ENCODE data around the gene PNKP.

PNKP gene

DNA sequence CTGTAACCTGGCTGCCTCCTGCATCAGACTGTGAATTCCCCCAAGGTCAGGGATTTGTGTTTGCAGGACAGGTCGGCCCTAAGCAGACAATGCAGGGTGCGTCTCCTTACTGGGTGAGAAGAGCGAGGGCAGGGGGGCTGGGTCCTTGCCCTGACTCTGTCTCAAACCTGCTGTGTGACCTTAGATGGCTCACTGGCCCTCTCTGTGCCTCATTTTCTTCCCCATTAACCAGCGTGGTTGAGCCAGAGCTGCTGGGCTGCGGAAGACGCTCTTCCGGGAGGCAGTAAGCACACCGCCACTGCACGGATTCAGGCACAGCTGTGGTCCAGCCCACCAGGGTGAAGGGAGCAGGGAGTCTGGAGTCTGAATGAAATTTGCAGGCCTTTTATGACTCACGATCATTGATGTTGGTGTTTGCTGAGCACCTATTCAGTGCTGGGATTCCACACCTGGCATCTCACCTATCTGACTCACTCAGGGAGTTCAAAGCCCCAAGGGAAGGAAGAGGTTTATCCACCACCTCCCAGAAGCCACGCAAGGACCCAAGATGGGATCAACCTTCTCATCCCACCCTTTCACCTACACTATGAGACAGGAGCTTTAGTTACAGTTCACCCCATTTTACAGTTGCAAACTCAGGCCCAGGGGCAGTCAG, 7.3 kb upstream of the PNKP start:
- DNase-seq = no peak

DNA sequence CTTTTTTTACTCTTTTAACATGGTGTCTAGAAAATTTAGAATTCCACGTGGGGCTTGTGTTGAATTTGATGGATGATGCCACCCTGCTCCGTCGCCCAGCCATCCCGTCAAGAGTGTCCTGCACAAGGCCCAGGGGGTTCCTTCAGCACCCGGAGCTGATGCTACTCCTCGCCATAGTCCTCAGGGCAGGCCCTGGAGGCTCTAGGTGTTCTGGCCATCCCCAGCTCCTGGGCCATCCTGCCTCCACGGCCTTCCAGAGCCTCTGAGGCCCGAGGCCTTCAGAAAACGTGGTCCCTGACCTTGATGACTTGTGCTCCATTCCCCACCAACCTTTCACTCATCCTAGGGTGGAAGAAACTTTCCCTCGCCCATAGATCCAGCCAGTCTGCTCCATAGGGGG, 6.5 kb upstream of the PNKP start:
- DNase-seq = no peak

DNA sequence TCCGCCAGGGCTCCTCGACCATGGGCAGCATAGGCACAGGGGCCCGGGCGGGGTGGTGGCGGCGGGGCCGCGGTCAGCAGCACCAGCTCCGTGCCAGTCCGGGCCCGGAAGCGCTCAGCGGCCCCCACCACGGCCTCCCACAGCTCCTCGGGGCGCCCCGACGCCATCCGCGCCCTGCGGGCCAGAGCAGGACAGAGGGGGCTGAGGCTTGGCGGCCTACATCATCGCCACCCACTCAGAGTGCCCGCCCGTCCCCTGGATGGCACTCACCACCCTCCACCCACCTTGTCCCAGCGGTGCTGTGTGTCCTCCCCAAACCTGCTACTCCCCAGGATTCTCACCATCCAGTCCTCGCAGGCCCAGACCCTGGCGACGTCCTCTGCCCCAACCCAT, 5.7 kb upstream of the PNKP start:
- DNase-seq = no peak

DNA sequence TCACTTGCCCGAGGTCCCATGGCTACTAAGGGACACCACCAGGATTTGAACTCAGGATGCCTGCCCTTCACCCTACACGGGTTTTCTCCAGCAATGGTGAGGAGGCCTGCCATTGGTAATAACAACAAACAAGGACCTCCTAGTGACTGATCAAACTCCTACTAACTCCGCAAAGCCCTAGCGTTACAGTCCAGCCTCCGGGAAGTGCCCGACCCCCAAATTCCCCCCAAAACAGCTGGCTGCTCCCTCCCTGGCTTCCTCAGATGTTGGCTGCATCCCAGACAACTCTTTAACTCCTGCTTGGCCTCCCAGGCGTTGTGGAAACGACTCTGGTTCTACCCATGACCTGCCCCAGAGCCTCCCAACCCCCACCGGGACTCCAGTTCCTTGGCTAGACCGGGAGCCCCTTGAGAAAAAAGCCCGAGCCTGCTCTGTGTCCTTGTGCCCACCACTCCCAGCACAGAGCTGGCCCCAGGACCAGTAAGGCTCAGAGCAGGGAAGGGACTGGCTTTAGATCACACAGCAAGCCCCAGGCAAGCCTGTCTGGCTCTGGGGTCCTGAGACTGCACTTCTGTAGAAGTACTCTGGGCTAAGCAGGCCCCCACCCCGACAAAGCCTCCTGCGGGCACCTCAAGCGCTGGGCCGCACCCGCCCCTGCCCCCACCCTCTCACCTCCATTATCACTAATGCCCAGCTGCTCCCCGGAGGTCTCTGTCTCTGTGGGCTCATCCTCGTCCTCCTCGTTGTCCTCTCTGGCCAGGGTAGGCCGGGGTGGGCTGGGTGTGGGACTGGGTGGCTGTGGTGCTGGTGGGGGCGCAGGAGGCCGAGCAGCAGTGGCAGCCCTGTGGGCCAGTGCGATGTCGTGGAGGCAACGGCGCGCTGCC, 5.1 kb upstream of the PNKP start:
- DNase-seq = no peak

DNA sequence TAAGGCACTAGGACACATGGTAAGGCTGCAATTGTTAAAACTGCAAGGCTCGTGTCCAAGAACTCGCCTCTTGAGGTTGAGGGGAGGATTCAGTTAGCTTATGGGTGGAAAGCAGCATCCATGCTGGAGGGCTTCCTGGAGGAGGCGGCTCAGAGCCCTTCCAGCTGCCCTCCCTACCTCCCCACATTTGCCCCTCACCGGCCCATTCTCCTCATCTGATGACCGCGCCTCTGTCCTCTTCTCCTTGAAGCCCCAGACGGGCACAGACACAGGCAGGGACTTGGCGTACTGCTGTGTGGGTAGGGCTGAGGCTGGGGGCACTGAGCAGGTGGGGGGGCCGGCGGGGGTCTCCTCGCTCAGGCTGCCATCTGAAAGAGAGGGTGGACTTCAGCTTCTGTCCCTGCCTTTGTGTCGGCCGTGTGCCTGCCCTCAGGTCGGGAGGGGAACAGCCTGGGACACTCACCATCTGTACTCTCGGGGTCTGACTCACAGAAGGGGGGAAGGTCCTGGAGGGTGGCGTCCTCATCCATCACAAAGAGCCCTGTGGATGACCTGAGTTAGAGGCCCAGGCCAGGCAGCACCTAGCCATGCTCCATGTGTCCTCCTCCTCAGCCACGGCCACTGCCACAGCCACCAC, 4.1 kb upstream of the PNKP start:
- DNase-seq = no peak

DNA sequence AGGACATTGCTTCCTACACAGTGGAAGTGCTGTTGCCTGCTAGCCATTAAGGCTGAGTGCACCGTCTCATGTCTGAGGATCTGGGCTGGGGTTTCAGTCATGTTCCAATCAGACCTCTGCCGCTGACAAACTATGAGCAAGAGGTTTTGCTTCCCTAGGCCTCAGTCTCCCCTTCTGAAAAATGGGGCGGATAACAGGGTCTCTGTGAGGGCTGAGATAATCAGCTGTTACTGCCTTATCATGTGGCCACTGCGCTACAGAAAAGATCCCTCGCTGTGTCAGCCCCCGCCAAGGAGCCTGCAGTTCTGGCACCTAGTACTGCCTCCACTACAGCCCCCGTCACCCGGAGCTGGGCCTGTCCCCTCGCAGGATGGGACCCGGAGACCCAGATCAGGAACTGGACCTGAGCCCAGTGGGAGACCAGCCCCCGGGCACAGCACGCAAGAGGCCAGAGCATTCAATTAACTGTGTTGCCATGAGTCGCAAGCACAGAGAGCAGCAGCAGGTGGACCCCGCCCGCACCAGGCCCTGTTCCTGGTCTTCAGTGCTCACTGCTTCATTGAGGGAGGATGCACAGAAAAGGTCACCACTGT, 3.0 kb upstream of the PNKP start:
- no peak for DNase-seq

DNA sequence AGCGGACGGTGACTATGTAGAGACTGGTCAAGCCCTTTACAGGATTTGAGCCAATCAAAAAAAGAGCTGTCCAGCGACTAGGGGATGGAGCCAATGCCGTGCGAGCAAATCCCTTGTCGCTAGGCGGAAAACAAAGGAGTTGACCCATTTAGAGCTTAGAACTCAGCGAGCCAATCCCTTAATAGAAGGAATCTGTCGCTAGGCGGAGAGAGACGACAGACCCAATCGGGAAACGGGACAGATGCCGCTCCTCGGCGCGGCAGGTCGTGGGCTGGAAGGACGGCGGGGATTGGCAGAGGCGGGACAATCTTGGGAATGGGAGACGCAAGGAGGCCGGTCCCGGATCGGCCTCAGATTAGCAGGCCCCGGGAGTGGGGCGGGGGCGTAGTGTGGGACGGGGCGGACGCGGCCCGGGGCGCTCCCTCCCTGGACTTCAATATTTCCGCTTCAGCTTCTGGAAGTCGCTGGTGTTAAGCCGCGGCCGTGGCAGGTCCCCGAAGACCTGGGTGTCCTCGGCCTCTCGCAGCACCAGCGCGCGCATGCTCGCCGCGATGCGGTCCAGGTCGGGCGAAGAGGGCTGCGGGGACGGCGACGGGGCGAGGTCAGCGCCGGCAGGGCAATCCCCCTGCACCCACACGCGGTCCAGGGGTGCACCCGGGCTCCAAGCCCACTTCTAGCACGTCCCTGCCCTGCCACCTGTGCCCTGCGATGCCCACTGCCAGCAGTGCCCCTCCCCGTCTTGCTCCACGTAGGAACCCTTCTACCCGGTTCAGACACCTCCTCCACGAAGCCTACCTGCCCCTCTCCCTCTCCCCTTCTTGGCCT, 2.3 kb upstream of the PNKP start:
- peak; percentile 99 for DNase-seq

DNA sequence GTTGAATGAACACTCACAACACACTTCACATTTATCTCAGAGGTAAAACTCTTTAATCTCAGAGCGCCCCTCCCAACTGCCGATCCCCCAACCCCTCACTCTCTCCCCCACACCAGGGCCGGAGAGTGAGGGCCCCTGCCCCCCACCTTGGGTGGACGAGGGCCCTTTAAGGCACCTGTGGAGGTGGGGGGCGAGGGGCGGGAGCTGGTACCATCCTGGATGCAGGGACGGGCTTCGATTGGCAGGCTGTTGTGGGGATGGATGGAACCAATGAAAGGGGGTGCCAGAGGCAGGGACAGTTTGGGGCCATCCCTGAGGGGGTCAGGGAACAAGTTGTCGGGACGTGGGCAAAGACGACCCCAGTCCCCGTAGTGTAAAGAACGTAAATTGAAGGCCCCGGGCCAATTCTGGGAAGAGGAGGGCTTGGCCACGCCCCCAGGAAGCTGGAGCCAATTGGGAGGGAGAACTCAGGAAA, 1.7 kb upstream of the PNKP start:
- no peak for DNase-seq

DNA sequence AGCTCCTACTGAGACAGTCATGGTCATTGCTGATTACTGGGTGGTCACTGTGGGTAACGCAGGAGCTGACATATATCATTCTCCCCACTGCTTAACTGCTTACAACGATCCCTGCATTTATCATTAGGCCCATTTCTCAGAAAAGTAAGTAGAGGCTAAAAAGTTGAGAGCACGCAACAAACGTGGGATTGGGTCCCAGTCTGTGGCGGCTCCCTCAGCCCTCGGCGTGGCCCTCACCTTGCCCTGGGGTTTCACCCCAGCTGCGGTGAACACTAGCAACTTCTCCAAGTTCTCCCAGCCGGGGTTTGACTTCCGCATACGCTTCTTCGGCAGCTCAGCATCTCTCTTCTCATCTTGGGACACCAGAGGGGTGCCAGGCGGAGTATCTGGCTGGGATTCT, 2.5 kb downstream of the PNKP start:
- DNase-seq = no peak

DNA sequence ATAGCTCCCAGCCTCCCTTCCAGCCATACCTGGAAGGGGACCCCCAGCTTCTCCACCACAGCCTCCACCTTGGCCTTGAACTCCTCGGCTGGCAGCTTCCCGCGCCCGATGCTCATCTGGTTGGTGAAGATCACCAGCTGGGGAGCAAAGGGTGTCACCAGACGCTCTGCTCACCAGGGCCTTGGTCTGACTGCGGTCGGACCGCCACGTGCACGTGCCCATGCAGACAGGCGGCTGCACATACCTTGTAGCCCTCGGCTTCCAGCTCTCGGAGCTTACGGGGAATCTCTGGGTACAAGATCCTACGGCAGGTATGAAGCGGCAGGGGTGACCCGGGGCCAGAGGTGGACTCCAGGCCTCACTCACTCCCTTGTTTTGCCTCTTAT, 3.4 kb downstream of the PNKP start:
- DNase-seq = no peak

DNA sequence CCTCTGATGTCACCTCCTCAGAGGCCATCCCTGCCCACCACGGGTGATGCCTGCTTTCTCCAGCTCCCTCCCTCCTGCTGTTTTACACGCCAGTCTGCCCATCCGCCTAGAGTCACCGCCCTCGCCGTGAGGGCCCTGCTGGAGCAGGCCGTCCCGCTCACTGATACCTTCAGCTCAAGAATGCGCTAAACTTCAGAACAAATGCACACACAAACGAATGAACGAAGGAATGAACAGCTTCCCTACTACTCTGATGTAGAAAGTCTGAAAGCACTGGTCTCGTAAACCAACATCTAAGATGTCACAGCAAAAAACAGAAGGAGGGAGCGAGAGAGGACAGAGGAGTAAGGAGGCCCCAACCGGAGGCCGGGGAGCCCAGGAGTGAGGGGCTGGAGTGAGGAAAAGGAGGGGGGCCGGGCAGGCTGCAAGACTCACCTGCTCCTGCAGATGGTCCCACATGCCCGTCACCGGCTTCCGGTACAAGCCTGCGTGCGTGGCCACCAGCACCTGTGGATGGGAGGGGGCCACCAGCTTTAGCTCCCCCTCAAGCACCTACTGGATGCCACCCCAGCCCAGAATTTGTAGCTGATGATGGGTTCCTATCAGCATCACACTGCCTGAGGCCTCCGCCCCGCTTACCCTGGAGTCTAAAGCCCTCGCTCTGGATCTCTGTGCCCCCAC, 4.0 kb downstream of the PNKP start:
- no peak for DNase-seq

DNA sequence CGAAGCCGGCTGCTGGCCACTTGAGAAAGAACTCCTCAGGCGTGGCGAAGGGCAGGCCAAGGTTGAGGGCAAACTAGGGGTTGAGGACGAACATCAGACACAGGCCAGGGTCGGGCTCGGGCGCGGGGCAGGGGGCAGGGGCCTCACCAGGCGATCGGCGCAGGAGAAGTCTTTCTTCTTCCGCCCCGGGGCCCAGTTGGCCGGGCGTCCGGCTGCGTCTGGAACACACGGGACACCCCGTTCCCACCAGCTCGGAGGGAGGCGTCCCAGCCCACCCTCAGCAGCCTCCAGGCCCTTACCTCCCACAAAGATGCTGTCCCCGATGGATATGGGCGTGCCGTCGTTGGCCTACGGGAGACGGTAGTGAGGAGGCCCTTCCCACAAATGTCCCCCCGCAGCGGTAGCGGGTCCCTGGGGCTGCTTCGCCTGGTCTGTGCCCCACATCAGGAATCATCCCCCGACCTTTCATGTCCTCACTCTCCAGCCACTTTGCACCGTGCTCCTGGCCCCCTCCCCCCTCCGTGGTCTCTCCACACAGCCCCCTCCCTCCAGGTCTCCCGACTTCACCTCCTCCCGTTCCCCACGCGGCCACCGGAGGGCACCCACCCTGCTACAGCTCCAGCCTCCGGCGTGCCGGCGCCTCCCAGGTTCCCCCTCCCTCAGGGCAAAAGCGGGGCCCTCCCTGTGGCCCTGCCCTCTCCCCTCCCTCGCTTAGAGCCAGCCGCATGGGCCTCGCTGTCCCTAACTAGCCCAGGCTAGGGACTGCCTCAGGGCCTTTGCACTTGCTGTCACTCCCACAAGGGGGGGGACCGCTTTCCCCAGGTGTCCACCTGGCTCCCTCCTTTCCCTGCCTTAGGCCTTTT, 4.8 kb downstream of the PNKP start:
- DNase-seq = no peak

DNA sequence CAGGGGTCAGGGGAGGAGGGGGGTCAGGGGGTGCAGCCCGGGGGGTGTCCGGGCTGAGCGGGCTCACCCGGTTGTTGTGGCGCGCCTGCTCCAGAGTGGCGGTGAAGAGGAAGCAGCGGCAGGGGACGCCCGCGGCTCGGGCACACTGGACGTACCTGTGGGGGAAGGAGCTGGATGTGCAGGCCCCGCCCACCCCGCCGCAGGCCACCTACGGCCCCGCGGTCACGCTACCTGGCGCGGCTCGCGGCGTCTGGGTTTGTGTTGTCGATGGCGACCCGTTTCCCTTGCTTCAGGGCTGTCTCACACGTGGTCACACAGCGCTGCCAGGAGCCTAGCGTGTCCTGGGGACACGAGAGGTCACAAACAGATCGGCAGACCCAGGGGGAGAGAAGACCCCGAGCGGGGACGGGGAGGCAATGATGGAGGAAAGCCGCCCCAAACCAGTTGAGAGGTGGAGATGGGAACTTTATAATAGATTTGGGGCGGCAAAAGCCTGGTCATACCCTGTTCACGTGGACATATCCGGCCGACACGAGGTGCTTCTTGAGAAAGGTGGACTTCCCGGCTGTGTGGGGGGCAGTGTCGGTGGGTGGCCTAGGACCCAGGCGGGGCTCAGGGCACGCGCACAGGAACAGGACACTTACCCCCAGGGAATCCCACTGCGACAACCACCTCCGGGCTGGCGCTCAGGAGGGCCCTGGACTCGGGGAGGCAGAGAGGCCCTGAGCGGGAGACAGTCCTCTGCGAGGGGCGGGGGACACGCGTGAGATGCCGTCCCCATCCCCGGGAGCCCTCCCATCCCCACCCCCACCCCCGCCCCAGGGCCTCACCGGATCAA, 5.6 kb downstream of the PNKP start:
- no peak for DNase-seq

DNA sequence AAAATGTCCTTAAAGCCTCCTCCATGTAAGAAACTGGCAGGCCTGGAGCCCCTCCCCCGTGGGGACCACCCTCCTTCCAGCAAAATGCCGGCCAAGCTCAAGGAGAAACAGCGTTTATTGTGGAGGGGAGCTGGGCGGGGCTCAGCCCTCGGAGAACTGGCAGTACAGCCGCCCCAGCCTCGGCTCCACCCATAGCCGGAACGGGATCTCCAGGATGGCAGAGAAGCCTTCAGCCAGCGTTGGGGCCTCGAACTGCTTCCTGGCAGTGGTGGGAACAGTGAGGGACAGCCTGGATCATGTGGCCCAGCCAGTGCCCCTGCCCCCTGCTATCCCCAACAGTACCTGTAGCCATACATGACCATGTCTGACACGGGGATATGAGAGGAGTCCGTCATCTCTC, 6.3 kb downstream of the PNKP start:
- no peak for DNase-seq

DNA sequence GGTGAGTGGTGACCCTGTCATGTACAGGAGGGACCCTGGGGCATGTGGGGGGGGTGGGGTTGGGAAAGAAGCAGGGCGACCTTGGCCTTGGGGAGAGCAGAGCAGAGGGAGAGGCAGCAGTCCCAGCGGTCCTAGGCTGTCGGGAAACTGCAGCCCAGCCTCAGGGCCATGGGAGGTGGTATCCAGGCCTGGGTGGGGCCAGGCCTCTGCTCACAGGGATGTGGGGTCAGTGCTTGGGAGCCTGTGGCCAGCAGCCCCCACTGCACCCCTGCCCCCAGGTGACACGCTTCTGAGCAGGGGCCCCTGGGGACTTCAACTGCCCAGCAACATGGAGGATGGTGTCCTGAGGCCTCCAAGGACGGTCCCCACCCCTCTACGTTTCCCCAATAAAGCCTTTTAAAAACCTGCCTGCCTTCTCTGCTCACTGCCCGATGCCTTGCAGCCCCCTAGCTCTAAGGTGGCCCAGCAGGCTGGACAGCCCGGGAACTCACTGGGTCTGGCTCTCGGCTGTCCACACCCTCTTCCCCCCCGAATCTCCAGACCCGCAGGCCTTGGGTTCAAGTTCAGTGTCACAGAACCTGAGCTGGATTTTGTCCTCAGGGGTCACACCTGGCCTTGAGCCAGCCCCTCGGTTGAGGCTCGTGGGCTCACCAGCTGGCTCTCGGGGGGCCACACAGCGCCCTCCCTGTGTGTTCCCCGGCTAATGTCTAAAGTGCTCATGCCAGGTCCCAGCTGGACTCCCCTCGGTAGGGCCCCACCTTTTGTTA, 6.9 kb downstream of the PNKP start:
- no peak for DNase-seq

DNA sequence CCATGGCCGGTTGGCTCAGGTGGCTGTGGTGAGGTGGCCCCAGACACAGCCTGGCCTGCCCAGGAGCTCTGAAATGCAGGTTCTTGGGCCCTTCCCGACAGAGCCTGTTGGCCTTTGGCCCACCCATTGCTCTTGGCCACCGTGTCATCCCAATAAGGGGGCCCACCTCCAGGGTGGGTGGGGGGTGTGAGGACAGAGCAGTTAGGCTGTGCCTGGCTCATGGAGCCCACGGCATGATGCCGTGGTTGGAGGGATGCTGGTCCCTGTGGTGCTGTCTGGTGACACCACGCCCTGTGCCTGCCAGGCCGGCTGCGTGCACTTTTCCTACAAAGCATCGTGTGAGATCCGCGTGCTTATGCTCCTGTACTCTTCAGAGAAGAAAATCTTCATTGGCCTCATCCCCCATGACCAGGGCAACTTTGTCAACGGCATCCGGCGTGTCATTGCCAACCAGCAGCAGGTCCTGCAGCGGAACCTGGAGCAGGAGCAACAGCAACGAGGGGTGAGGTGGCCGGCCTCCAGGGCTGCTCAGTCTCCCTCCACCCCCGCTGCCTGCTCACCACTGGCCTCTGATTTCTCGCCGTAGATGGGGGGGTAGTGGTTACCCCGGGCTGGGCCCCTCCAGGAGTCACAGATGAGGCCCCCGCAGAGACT, 7.6 kb downstream of the PNKP start:
- no peak for DNase-seq

DNA sequence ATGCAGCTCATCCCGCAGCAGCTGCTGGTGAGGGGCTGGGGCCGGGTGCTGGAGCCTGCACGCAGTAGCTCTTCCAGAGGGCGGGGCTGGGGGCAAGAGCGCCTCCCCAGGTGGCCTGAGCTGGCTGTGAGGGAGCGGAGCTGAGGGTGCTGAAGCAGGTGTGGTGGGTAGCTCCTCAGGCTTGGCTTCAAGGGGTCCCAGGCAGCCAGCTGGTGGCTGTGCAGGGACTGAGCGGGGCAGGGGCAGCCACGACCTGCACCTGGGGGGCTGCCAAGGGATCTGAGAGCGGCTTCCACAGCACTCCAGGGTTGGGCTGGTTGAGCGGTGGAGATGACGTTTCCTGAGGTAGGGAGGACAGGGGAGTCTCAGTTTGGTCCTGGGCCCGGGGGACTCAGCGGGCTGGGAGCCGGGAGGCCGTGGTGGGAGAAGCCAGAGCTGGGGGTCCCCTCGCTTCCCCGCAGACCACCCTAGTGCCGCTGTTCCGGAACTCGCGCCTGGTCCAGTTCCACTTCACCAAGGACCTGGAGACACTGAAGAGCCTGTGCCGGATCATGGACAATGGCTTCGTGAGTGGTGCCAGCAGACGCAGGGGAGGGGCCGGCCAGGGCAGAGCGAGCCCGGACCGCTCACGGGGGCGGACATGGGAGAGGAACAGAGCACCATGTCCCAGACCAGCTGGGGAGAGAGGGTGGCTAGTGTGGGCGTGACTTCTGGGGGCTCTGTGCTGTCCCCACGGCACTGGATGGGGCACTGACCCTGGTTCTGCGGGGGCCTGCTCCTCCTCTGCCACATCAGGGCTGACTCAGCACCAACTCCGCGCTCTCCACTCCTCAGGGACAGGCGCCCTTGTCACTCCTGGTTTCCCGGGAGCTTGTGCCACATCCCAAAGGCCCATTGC, 9.0 kb downstream of the PNKP start:
- no peak for DNase-seq

DNA sequence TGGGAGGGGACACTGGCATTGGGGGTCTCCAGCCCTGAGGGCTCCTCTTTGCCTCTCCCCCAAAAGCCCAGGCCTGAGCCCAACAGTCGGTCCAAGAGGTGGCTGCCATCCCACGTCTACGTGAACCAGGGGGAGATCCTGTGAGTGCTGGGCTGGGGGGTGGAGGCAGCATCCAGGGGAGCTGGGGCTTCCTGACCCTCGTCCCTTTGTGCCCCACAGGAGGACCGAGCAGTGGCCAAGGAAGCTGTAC, 9.6 kb downstream of the PNKP start:
- no peak for DNase-seq

Data from NCI-H226 (cell line).